GM18517 (cell line): ENCODE results near the gene C19orf47.
"Not testable (repeated sequence)": the region's sequence is repeated elsewhere in the genome, so short reads cannot be mapped to it uniquely, and the experiment has no call there.

Source experiments
- ATAC-seq: cut with Tn5 transposase; IDR thresholded peaks from one replicate; pipeline ENCODE4 v1.9.1; 2021; ENCODE audit warnings: mild to moderate bottlenecking, moderate library complexity; ENCODE audit not compliant: unreplicated experiment

Gene C19orf47

GRCh38 chr19:40377876-40378385 lies 29.7 kb upstream of the C19orf47 start:
- no peak for ATAC-seq

DNA sequence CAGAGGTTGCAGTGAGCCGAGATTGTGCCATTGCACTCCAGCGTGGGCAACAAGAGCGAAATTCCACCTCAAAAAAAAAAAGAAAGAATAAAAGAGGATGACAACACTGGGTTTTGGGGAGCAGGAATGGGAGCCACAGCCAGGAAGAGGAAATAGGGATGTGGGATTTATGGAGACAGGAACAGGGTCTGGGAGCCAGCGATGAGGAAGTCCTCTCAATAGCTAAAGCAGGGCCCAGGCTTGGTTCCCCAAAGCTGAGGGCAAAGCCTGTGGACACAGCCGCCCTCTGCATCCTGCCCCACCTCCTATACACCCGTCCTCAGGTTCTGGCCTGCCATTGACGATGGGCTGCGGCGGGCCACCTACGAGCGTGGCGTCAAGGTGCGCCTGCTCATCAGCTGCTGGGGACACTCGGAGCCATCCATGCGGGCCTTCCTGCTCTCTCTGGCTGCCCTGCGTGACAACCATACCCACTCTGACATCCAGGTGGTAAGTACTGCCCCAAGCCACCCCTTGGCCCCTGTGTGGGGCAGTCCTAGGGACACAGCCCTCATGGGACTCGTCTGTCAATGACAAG lies 28.2 kb upstream of the C19orf47 start:
- no peak for ATAC-seq

- ATAC-seq: no peak
Observed at GRCh38 chr19:40374084-40374483, 25.9 kb upstream of the C19orf47 start.

DNA sequence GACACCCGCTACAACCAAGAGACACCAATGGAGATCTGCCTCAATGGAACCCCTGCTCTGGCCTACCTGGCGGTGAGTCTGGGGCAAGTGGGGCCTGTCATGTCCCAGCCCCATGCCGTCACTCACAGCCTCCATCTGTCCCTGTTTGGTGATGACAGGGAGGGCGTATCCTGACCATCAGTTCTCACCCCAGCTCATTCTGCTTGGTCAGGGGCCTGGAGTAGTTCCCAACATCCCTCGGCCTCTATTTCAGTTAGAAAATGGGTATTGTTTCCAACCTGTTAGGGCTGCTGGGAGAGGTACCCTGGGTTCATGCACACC lies 23.6 kb upstream of the C19orf47 start:
- ATAC-seq: no peak

- no peak for ATAC-seq
Observed at GRCh38 chr19:40370997-40371801, 23.0 kb upstream of the C19orf47 start.

DNA sequence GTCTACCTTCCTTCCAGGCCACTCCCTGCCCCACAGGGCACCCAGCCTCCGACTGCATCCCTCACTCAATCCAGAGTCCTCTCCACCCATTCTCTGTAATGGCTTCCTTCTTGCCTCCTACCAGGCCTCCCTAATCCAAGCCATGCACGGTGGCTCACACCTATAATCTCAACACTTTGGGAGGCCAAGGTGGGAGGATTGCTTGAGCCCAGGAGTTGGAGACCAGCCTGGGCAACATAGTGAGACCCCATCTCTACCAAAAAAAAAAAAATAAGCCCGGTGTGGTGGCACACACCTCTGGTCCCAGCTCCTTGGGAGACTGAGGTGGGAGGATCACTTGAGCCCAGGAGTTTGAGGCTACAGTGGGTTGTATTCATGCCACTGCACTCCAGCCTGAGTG lies 22.1 kb upstream of the C19orf47 start:
- ATAC-seq: not testable (repeated sequence)

- no peak for ATAC-seq
Observed at GRCh38 chr19:40369797-40370196, 21.6 kb upstream of the C19orf47 start.

DNA sequence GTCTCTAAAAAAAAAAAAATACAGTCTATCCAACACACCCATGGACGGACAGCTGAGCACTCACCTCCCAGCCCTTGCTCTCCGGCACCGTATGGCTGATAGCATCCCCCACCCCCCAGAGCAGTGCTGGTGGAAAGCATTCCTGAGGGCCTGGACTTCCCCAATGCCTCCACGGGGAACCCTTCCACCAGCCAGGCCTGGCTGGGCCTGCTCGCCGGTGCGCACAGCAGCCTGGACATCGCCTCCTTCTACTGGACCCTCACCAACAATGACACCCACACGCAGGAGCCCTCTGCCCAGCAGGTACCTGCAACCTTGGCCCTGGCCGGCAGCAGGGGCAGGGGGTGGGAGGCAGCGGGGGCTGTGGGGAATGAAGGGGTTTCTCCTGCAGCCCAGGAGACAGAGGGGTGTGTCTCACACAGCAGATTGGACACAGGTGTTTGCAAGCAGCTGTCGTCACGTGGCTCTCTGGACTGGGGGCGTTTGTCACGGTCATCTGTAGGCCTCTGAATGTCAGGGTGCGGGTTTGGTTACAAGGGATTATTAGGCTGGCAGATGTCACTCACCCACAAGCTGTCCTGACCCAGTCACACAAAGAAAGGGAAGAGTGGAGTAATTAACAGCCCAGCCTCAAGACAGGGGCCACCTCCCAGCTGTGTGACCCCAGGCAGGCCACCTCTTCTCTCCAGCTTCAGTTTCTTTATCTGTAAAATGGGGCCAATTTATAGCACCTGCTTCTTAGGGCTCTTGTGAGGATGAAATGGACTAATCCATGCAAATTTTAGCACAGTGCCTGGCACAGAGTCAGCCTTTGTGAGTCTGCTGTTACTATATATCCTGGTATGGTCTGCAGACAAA lies 19.6 kb upstream of the C19orf47 start:
- no peak for ATAC-seq

DNA sequence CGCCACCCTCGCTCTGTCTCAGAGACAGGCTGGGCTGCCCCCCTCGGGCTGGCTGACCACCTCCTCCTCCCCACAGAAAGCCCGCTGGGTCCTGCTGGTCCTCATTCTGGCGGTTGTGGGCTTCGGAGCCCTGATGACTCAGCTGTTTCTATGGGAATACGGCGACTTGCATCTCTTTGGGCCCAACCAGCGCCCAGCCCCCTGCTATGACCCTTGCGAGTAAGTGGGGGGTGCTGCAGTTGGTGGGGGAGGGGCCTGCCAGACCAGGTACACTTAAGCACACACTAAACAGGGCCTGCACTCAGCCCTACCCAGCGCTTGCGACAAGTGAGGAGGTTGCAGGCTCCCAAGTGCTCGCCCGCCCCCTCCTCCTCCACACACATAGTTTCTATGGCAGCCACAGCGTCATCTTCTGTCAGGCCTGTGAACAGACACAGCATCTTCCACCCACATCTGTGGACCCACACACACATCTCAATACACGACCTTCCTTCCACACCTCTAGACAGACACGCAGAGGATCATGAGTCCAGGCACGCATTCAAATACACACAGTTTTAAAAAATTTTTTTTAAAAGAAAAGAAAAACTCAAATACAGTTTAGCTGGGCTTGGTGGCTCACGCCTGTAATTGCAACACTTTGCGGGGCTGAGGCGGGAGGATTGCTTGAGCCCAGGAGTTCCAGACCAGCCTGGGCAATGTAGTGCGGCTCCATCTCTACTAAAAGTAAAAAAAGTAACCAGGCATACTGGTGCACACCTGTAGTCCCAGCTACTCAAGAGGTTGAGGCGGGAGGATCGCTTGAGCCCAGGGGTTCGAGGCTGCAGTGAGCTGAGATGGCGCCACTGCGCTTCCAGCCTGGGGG lies 18.7 kb upstream of the C19orf47 start:
- ATAC-seq: no peak

GRCh38 chr19:40365613-40366401 lies 17.6 kb upstream of the C19orf47 start:
- no peak for ATAC-seq

GRCh38 chr19:40365010-40365409 lies 16.8 kb upstream of the C19orf47 start:
- no peak for ATAC-seq

DNA sequence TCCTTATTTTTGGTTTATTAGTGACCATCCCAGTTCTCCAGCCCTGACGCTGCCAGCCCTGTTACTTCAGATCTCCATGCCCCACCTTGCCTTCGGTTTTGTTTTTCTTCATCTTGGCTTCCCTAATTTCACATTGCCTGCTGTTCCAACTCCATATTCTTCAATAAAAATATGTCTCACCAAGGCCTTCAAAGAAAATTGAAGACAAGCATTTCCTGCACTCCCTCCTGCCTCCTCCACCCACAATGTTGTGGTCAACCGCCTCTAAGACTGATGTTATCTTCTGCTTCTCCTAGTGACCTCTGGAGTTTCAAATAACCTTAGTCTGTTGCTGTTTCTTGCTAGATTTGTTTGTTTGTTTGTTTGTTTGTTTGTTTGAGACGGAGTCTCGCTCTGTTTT lies 14.9 kb upstream of the C19orf47 start:
- no peak for ATAC-seq

DNA sequence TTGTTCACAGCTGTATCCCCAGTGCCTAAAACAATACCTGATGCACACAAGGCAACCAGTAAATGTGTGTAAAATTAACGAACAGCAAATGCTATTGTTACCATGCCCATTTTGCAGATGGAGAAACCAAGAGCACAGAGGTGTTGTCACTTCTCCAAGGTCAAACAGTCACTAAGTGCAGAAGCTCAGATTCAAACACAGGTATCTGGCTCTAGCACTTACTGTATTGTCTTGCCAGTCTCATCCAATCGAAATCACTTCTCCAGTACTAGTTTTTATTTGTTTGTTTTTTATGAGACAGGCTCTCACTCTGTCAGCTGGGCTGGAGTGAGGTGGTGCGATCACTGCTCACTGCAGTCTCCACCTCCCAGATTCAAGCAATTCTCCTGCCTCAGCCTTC lies 14.0 kb upstream of the C19orf47 start:
- no peak for ATAC-seq

DNA sequence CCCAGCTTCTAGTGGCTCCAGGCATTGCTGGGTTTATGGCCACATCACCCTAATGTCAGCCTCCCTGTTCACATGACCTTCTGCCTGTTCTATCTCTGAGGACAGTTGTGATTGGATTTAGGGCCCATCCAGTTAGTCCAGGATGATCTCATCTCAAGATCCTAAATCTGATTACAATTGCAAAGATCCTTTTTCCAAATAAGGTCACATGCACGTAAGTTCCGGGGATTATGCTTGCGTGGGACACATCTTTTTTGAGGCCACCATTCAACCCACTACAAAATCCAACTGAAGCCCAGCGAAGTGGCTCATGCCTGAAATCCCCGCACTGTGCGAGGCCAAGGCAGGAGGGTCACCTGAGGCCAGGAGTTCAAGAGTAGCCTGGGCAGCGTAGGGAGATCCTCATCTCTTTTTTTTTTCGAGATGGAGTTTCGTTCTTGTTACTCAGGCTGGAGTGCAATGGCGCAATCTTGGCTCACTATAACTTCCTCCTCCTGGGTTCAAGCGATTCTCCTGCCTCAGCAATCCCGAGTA lies 12.6 kb upstream of the C19orf47 start:
- ATAC-seq: no peak

DNA sequence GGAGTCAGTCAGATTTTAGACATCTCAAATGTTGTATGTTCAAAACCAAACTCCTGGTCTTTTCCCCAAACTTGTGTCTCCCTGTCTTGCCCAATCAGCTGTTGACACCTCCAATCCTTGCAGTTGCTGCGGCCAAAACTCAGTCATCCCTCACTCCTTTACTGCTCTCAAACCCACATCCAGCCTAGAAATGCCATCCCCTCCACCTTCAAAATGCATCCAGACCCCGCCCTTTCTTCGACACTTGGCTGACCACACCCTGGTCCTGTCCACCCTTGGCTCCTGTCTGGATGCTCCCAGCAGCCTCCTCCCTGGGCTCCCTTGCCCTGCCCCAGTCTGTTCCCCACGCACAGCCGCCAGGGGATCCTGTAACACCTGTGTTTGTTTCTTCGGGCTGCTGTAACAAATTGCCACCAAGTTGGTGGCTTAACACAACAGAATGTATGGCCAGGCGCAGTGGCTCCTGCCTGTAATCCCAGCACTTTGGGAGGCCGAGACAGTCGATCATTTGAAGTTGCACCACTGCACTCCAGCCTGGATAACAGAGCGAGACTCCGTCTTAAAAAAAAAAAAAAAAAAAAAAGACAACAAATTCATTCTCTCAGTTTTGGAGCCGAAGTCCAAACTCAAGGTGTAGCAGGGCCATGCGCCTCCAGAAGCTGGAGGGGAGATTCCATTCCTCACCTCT lies 12.0 kb upstream of the C19orf47 start:
- no peak for ATAC-seq

- ATAC-seq: no peak
Observed at GRCh38 chr19:40358773-40359172, 10.6 kb upstream of the C19orf47 start.

GRCh38 chr19:40357640-40358039 lies 9.4 kb upstream of the C19orf47 start:
- no peak for ATAC-seq

DNA sequence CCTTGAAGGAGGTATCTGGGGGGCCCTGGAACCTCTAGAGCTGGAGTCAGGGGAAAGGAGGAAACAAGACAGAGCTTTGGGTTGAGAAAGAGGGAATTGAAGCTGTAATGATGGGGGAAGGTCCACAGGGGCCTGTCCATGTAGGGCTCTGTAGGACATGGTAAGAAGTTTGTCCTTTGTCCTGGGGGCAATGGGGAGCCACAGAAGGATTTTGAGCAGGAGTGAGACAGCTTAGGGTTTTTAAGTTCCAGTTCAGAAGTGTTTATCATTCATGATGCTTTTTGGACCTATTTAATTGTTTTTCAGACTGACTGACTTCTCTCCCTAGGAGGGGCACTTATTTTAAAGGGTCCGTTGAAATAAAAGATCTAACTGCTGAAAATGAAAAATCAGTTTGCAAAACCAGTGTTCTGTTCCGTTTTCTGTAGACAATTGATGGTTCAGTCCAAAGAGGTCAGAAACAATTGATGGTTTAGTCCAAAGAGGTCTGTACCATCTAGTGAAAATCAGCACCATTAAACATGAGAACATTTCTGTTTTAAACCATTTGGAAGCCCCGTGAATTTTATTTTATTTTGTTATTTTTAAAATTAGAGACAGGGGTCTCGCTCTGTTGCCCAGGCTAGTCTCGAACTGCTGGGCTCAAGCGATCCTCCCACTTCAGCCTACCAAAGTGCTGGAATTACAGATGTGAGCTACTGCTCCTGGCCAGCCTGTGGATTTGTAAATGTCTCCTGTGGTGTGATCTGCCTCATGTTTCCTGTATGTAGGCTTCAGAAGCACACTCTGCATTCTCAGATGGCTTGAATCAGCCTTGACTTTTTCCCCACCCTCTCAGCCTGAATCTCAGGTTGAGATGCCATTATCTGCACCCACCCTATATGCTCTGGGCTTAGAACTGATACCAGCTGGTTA lies 8.7 kb upstream of the C19orf47 start:
- ATAC-seq: no peak
